SHP77 treated with DMSO at 0.1 percent for 48 hours (cell line): ENCODE results near the gene CLIP1.
"Not testable (repeated sequence)": the region's sequence is repeated elsewhere in the genome, so short reads cannot be mapped to it uniquely, and the experiment has no call there.

Source experiments
- DNase-seq: peaks from one replicate; lab custom pipeline; 2025; lab: John Stamatoyannopoulos, UW

The CLIP1 gene

GRCh38 chr12:122395319-122395718 lies 27.1 kb downstream of the CLIP1 start:
- DNase-seq, result peak; percentile 3

GRCh38 chr12:122394626-122395194 lies 27.8 kb downstream of the CLIP1 start:
- DNase-seq, result no peak

- DNase-seq, result no peak
These were observed 28.7 kb downstream of the CLIP1 start for GRCh38 chr12:122393817-122394216.

GRCh38 chr12:122392411-122392810 lies 30.1 kb downstream of the CLIP1 start:
- no peak for DNase-seq

GRCh38 chr12:122389677-122390076 lies 32.8 kb downstream of the CLIP1 start:
- no peak for DNase-seq

GRCh38 chr12:122387887-122388286 lies 34.6 kb downstream of the CLIP1 start:
- DNase-seq, result no peak

- no peak for DNase-seq
These were observed 37.1 kb downstream of the CLIP1 start for GRCh38 chr12:122385171-122386016.

GRCh38 chr12:122382919-122383350 lies 39.5 kb downstream of the CLIP1 start:
- DNase-seq, result no peak

GRCh38 chr12:122381021-122381420 lies 41.4 kb downstream of the CLIP1 start:
- no peak for DNase-seq

GRCh38 chr12:122376751-122377150 lies 45.7 kb downstream of the CLIP1 start:
- DNase-seq, result not testable (repeated sequence)

- no peak for DNase-seq
These were observed 47.8 kb downstream of the CLIP1 start for GRCh38 chr12:122374707-122375106.

- DNase-seq, result no peak
These were observed 50.9 kb downstream of the CLIP1 start for GRCh38 chr12:122371475-122372045.

- peak; percentile 4 for DNase-seq
These were observed 54.0 kb downstream of the CLIP1 start for GRCh38 chr12:122368361-122369073.

- not testable (repeated sequence) for DNase-seq
These were observed 54.8 kb downstream of the CLIP1 start for GRCh38 chr12:122367632-122368031.

GRCh38 chr12:122366685-122367475 lies 55.6 kb downstream of the CLIP1 start:
- DNase-seq, result no peak

- not testable (repeated sequence) for DNase-seq
These were observed 57.2 kb downstream of the CLIP1 start for GRCh38 chr12:122365226-122365625.

- no peak for DNase-seq
These were observed 58.7 kb downstream of the CLIP1 start for GRCh38 chr12:122363782-122364181.

- DNase-seq, result no peak
These were observed 59.7 kb downstream of the CLIP1 start for GRCh38 chr12:122362755-122363154.

GRCh38 chr12:122358403-122358802 lies 64.1 kb downstream of the CLIP1 start:
- DNase-seq, result not testable (repeated sequence)

GRCh38 chr12:122357536-122357935 lies 64.9 kb downstream of the CLIP1 start:
- DNase-seq, result not testable (repeated sequence)

GRCh38 chr12:122356991-122357390 lies 65.5 kb downstream of the CLIP1 start:
- not testable (repeated sequence) for DNase-seq
